Psoas muscle (tissue), 8 donors: Measurements from ENCODE around the gene FMNL1. TPM values are rescaled to one million over a fixed set of nuclear protein-coding genes. Genes with fewer than 3 reads are reported as not detected.

ENCODE experiments used
- ATAC-seq, 4 donors: fragments of 200-7000 bp; cut with Tn5 transposase; one replicate each; pipeline ENCODE4 v1.9.1; 2020; ENCODE audit warnings: moderate library complexity in 3 of 4, mild to moderate bottlenecking in 2 of 4
- DNase-seq, 2 donors: peaks; one replicate each; pipeline ENCODE4 v3.0.0-alpha.2; 2020
- H3K27ac ChIP-seq: fragments of 200-600 bp; one replicate; pipeline ENCODE4 v1.8.0; 2022
- H3K27me3 ChIP-seq, 3 donors: fragments of 200-600 bp in 1 of 3; one replicate each; pipeline versions ENCODE4 v1.6.1 to v1.8.0; 2013 to 2022; ENCODE audit warnings: low read length in 2 of 3, mild to moderate bottlenecking in 2 of 3, moderate library complexity in 1 of 3; ENCODE audit not compliant: insufficient read depth in 3 of 3
- H3K36me3 ChIP-seq, 2 donors: fragments of 200-600 bp in 1 of 2; one replicate each; pipeline versions ENCODE4 v1.6.1 to v1.8.0; 2013 to 2022; ENCODE audit warnings: low read depth in 1 of 2, mild to moderate bottlenecking in 1 of 2, moderate library complexity in 1 of 2; ENCODE audit not compliant: insufficient read depth in 1 of 2
- H3K4me1 ChIP-seq: fragments of 200-600 bp; one replicate; pipeline ENCODE4 v1.8.0; 2022
- H3K4me3 ChIP-seq: fragments of 200-600 bp; one replicate; pipeline ENCODE4 v1.8.0; 2022; ENCODE audit warnings: mild to moderate bottlenecking
- H3K9me3 ChIP-seq: fragments of 200-600 bp; one replicate; pipeline ENCODE4 v1.8.0; 2022
- CTCF ChIP-seq: fragments of 200-600 bp; IDR thresholded peaks from one replicate; pipeline ENCODE4 v1.8.0; 2022; ENCODE audit warnings: antibody characterized with exemption
- WGBS, 3 donors: extraction: QIAGEN DNeasy Blood & Tissue Kit; methylation state at CpG; one replicate each; pipeline versions ENCODE4 v1.1.6 to v1.1.7; 2013; 5-methylcytosine and 5-hydroxymethylcytosine counted together
- intact Hi-C, 2 donors: fragments of 100-400 bp; cut with DNase I; formaldehyde crosslinking; loops; one replicate each; pipeline versions ENCODE4 v1.11.0 to v1.14.2; 2022
- polyA plus RNA-seq, 3 donors: library from polyadenylated mRNA; stranded (reverse); fragments of 200-250 nt; gene quantifications; one replicate each; pipeline ENCODE4 v1.2.3, GENCODE V29; 2013
- total RNA-seq, 4 donors: library from RNA; stranded (reverse); fragmentation: NEBNext Ultra II Directional in 2 of 4; extraction: Animal tissue kit (Norgen Biotek cat#: 25700) in 2 of 4; gene quantifications; one replicate each; pipeline versions ENCODE4 v1.2.1 to v1.2.4, GENCODE V29; 2021 to 2023
- donor health status: healthy with polysubstance abuse.
- donor health status: DM: no; HTN: no; CAD: no; lungs with moderate emphysema.
- donor health status: Bipolar disorder and iron deficiency.
- donor health status: healthy.
- donor health status: DM: yes; HTN: yes; CAD: no.
- donor health status: DM: no; HTN: no; CAD: no.
- donor health status: DM: no; HTN: no; CAD: no.
- donor health status: DM: yes; HTN: yes; CAD: no.

Gene FMNL1
- total and polyA plus RNA-seq, 7 donors, result 1.8 to 6.5 (median 5.4) TPM

- Histone ChIP-seq H3K27ac (peak overlapping the region; percentile 62), H3K27me3 (no peaks in the 10 kb centered on the region), H3K4me1 (peaks cover 15% of the 10 kb centered on the region), H3K36me3 (no peaks in the 10 kb centered on the region), H3K4me3 (no peak overlapping the region), H3K9me3 (no peaks in the 10 kb centered on the region)
- no peak for TF ChIP-seq CTCF
- 78 to 91% (median 80%) methylated on average over 4 of the region's 4 CpGs for WGBS, 3 donors
- ATAC-seq (no peak), DNase-seq (no peak)
- intact Hi-C loops, result no loop called here
Measured at GRCh38 chr17:45230410-45230786, 8.7 kb downstream of the FMNL1 start.

- H3K36me3 ChIP-seq, result no peaks in the 10 kb centered on the region
- peak; percentile 45 to 83 for DNase-seq
- intact Hi-C loops, result no loop called here
- no peak for TF ChIP-seq CTCF
- no peaks in the 10 kb centered on the region for H3K9me3 ChIP-seq
- H3K27ac ChIP-seq, result no peak overlapping the region
- H3K4me1 ChIP-seq, result peaks cover 15% of the 10 kb centered on the region
- WGBS, 3 donors, result 27 to 62% (median 44%) methylated on average over 11 to 12 of the region's 12 CpGs
- no peaks in the 10 kb centered on the region for H3K27me3 ChIP-seq
- no peak overlapping the region for H3K4me3 ChIP-seq
- ATAC-seq, result no peak
Measured at GRCh38 chr17:45230787-45231480, 9.2 kb downstream of the FMNL1 start.

- H3K4me3 ChIP-seq, result no peak overlapping the region
- TF ChIP-seq CTCF, result no peak
- ATAC-seq (no peak), DNase-seq (no peak)
- no peaks in the 10 kb centered on the region for H3K36me3 ChIP-seq
- H3K9me3 ChIP-seq, result no peaks in the 10 kb centered on the region
- 78 to 84% (median 81%) methylated on average over 19 of the region's 19 CpGs for WGBS, 3 donors
- intact Hi-C loops, result no loop called here
- H3K4me1 ChIP-seq, result peaks cover 15% of the 10 kb centered on the region
- no peak overlapping the region for H3K27ac ChIP-seq
- H3K27me3 ChIP-seq, result no peaks in the 10 kb centered on the region
Measured at GRCh38 chr17:45231481-45232116, 9.9 kb downstream of the FMNL1 start.

GRCh38 chr17:45232514-45233422, 11.1 kb downstream of the FMNL1 start:
- Histone ChIP-seq H3K27me3 (no peaks in the 10 kb centered on the region), H3K36me3 (no peaks in the 10 kb centered on the region), H3K9me3 (no peaks in the 10 kb centered on the region), H3K27ac (no peak overlapping the region), H3K4me3 (no peak overlapping the region), H3K4me1 (peaks cover 11% of the 10 kb centered on the region)
- TF ChIP-seq CTCF, result no peak
- whole genome bisulfite sequencing, 3 donors, result 93 to 98% (median 98%) methylated on average over 9 of the region's 9 CpGs
- ATAC-seq (no peak), DNase-seq (no peak)
- intact Hi-C loops, result no loop called here
